IMR-90 (cell line): Measurements from ENCODE around the gene HINT3. TPM values are rescaled to one million over a fixed set of nuclear protein-coding genes. Genes with fewer than 3 reads are reported as not detected.

Source experiments
- ATAC-seq: fragments of 200-7000 bp; cut with Tn5 transposase; 2 replicates; pipeline ENCODE4 v1.9.1; 2020; ENCODE audit warnings: low read depth, mild to moderate bottlenecking, moderate library complexity
- BruUV-seq: library from RNA; stranded (reverse); fragments of 400-500 nt; replicated peaks from 2 replicates; lab custom pipeline; 2021; lab: Mats Ljungman, UMichigan
- CTCF ChIA-PET: fragments of 300-600 bp; formaldehyde crosslinking; extraction: SDS; loops from one replicate; lab custom pipeline; 2021; ENCODE audit warnings: antibody characterized with exemption; lab: Yijun Ruan, JAX
- POLR2A ChIA-PET: fragments of 300-600 bp; sonication (Branson Sonifier 250); formaldehyde crosslinking; loops from one replicate; lab custom pipeline; 2022; ENCODE audit warnings: antibody characterized with exemption; ENCODE audit not compliant: unreplicated experiment; lab: Charles Lee
- DNase-seq: peaks from one replicate; pipeline ENCODE4 v3.0.0; 2013
- H2AFZ ChIP-seq: replicated peaks from 2 replicates; pipeline ENCODE3; 2013; ENCODE audit warnings: low read length, mild to moderate bottlenecking; ENCODE audit not compliant: poor library complexity
- H2AK5ac ChIP-seq: 2 replicates; pipeline ENCODE4 v1.6.1; 2013; ENCODE audit warnings: low read depth, low read length, inconsistent platforms
- H2AK9ac ChIP-seq: replicated peaks from 2 replicates; pipeline ENCODE3; 2013; ENCODE audit warnings: mild to moderate bottlenecking, low read depth, low read length, moderate library complexity; ENCODE audit not compliant: poor library complexity
- H2BK120ac ChIP-seq: 2 replicates; pipeline ENCODE4 v1.6.1; 2013; ENCODE audit warnings: low read depth, low read length, inconsistent platforms
- H2BK15ac ChIP-seq: 3 replicates; pipeline ENCODE4 v1.6.1; 2013; ENCODE audit warnings: low read depth, low read length, inconsistent platforms
- H2BK20ac ChIP-seq: 2 replicates; pipeline ENCODE4 v1.6.1; 2013; ENCODE audit warnings: low read depth, mild to moderate bottlenecking, inconsistent platforms, low read length, moderate library complexity
- H2BK5ac ChIP-seq: 2 replicates; pipeline ENCODE4 v1.6.1; 2013; ENCODE audit warnings: mild to moderate bottlenecking, low read depth, low read length, inconsistent platforms; ENCODE audit not compliant: poor library complexity, severe bottlenecking
- H3K14ac ChIP-seq: replicated peaks from 2 replicates; pipeline ENCODE4 v1.6.1; 2013; ENCODE audit warnings: low read depth, low read length, inconsistent platforms
- H3K18ac ChIP-seq: 2 replicates; pipeline ENCODE4 v1.6.1; 2013; ENCODE audit warnings: low read depth, low read length, control low read depth
- H3K23ac ChIP-seq: 2 replicates; pipeline ENCODE4 v1.6.1; 2013; ENCODE audit warnings: low read depth, low read length, inconsistent platforms
- H3K27ac ChIP-seq: 2 replicates; pipeline ENCODE4 v1.5.1; 2013; ENCODE audit warnings: mild to moderate bottlenecking, control low read depth, low read length; ENCODE audit not compliant: insufficient read depth
- H3K27me3 ChIP-seq: 2 replicates; pipeline ENCODE4 v1.6.1; 2013; ENCODE audit warnings: low read length; ENCODE audit not compliant: control insufficient read depth, insufficient read depth
- H3K36me3 ChIP-seq: 2 replicates; pipeline ENCODE4 v1.6.1; 2013; ENCODE audit warnings: low read length, mixed read lengths; ENCODE audit not compliant: control insufficient read depth, insufficient read depth
- H3K4ac ChIP-seq: 2 replicates; pipeline ENCODE4 v1.6.1; 2013; ENCODE audit warnings: low read depth, low read length, inconsistent platforms
- H3K4me1 ChIP-seq: 2 replicates; pipeline ENCODE4 v1.6.1; 2013; ENCODE audit warnings: low read length, mixed read lengths; ENCODE audit not compliant: control insufficient read depth, insufficient read depth
- H3K4me2 ChIP-seq: 2 replicates; pipeline ENCODE4 v1.6.1; 2013; ENCODE audit warnings: low read depth, mild to moderate bottlenecking, control low read depth, low read length, moderate library complexity
- H3K4me3 ChIP-seq: 2 replicates; pipeline ENCODE4 v1.5.1; 2013; ENCODE audit warnings: low read depth, mild to moderate bottlenecking, control low read depth, low read length, moderate library complexity; ENCODE audit not compliant: insufficient read depth
- H3K56ac ChIP-seq: 2 replicates; pipeline ENCODE4 v1.6.1; 2013; ENCODE audit warnings: low read length, inconsistent platforms; ENCODE audit not compliant: insufficient read depth; ENCODE audit errors: extremely low read depth
- H3K79me1 ChIP-seq, 2 experiments: 2 replicates each; pipeline ENCODE4 v1.6.1; 2013; ENCODE audit warnings: low read length in 2 of 2, inconsistent platforms in 1 of 2, low read depth in 1 of 2
- H3K9ac ChIP-seq: 2 replicates; pipeline ENCODE4 v1.6.1; 2013; ENCODE audit warnings: low read depth, low read length, control low read depth
- H3K9me1 ChIP-seq: 2 replicates; pipeline ENCODE4 v1.6.1; 2013; ENCODE audit warnings: low read length, inconsistent platforms; ENCODE audit not compliant: insufficient read depth
- H3K9me3 ChIP-seq: 2 replicates; pipeline ENCODE4 v1.6.1; 2013; ENCODE audit warnings: low read length; ENCODE audit not compliant: control insufficient read depth, insufficient read depth
- H4K20me1 ChIP-seq: 2 replicates; pipeline ENCODE4 v1.6.1; 2013; ENCODE audit warnings: low read length, inconsistent platforms; ENCODE audit not compliant: insufficient read depth
- H4K5ac ChIP-seq: 2 replicates; pipeline ENCODE4 v1.6.1; 2013; ENCODE audit warnings: mild to moderate bottlenecking, low read depth, low read length, control low read depth
- H4K8ac ChIP-seq, 2 experiments: 2 replicates each; pipeline ENCODE4 v1.6.1; 2013; ENCODE audit warnings: low read depth in 2 of 2, low read length in 2 of 2, control low read depth in 1 of 2, inconsistent platforms in 1 of 2
- H4K91ac ChIP-seq: 2 replicates; pipeline ENCODE4 v1.6.1; 2013; ENCODE audit warnings: low read depth, low read length, inconsistent platforms; ENCODE audit not compliant: insufficient read depth
- CEBPB ChIP-seq: IDR thresholded peaks from 2 replicates; pipeline ENCODE4 v1.6.1; 2012; ENCODE audit warnings: low read depth, low read length, improper control_type of control experiment
- FOS ChIP-seq: fragments of 150-350 bp; IDR thresholded peaks from 2 replicates; pipeline ENCODE4 v1.6.1; 2016; ENCODE audit warnings: low read depth, low read length
- WGBS, 2 experiments: methylation state at CpG; one replicate each; pipeline versions ENCODE4 v1.1.5 to v1.1.7; 2013; ENCODE audit warnings: missing lambda C conversion rate in 2 of 2; ENCODE audit not compliant: insufficient read length in 1 of 2; ENCODE audit errors: extremely low coverage in 2 of 2; 5-methylcytosine and 5-hydroxymethylcytosine counted together
- dilution Hi-C: fragments of 300-500 bp; cut with HindIII; formaldehyde crosslinking; loops from one replicate; pipeline ENCODE4 v1.14.3; 2018; ENCODE audit warnings: low sequenced_read_pairs; ENCODE audit not compliant: unreplicated experiment
- in situ Hi-C: fragments of 300-500 bp; cut with MboI; formaldehyde crosslinking; loops from 3 replicates; pipeline ENCODE4 v1.14.3; 2019; ENCODE audit warnings: low sequenced_read_pairs, inconsistent platforms, mixed read lengths
- intact Hi-C: fragments of 100-400 bp; cut with micrococcal nuclease; formaldehyde crosslinking; loops from 2 replicates; pipeline ENCODE4 v1.10.0; 2022
- polyA plus RNA-seq, 3 experiments: library from polyadenylated mRNA; depleted of rRNA; stranded (reverse); fragments of >200 nt; gene quantifications; 2 replicates each; pipeline ENCODE4 v1.2.3, GENCODE V29; 2012; ENCODE audit warnings: low replicate concordance in 1 of 3
- total RNA-seq: library from RNA; depleted of rRNA; stranded (reverse); fragments of >200 nt; gene quantifications from 2 replicates; pipeline ENCODE4 v1.2.3, GENCODE V29; 2012

HINT3 gene
- total and polyA plus RNA-seq, 2 of the 4 experiments (the other 2 are of a cell fraction) = 3.4 to 6.5 TPM

GRCh38 chr6:125944434-125944816 is 12.1 kb upstream of the HINT3 start:
- Histone ChIP-seq H3K4me3 (no peak overlapping the region), H3K56ac (peak overlapping the region; percentile 79), H4K20me1 (no peaks in the 10 kb centered on the region), H3K23ac (peak overlapping the region; percentile 69; the same call in 1 of the 2 replicates), H4K8ac (peak overlapping the region in 1 of 2 experiments; percentile 83; a peak in 2 of 4 replicates), H3K4ac (peak overlapping the region; percentile 87), H2AK9ac (no peak overlapping the region), H2BK15ac (peak overlapping the region; percentile 80; the same call in 2 of the 3 replicates), H3K14ac (peak overlapping the region; percentile 65), H2AFZ (peak overlapping the region; percentile 58), H3K27me3 (no peaks in the 10 kb centered on the region), H3K9ac (no peak overlapping the region; the same call in 1 of the 2 replicates), H2AK5ac (peak overlapping the region; percentile 29; the same call in 1 of the 2 replicates), H3K4me1 (peaks cover 28% of the 10 kb centered on the region), H3K9me1 (peaks cover 2% of the 10 kb centered on the region), H4K91ac (peak overlapping the region; percentile 72), H3K36me3 (no peaks in the 10 kb centered on the region), H4K5ac (peak overlapping the region; percentile 77; the same call in 1 of the 2 replicates), H2BK120ac (peak overlapping the region; percentile 96), H3K4me2 (peak overlapping the region; percentile 46; the same call in 1 of the 2 replicates), H2BK5ac (peak overlapping the region; percentile 98), H2BK20ac (peak overlapping the region; percentile 95), H3K18ac (peak overlapping the region; percentile 86), H3K79me1 (no peaks in the 10 kb centered on the region), H3K9me3 (no peaks in the 10 kb centered on the region), H3K27ac (peak overlapping the region; percentile 62; the same call in 1 of the 2 replicates)
- ATAC-seq = 0 out of 2 replicates have a peak, but pooled peaks have one; percentile 16
- intact Hi-C loops (no loop called here), dilution Hi-C loops (no loop called here), in situ Hi-C loops (no loop called here)
- peak; percentile 88 for DNase-seq
- no TSS peak for BruUV-seq
- TF ChIP-seq FOS (no peak), CEBPB (peak; percentile 95)
- ChIA-PET POLR2A (no interaction called here), CTCF (interaction anchor here (0.6 kb wide), 1 partner anchor 86 kb away, joined by 3 read pairs; no protein-coding TSS in a partner anchor)
- WGBS, 2 experiments = no CpG with 5 or more reads among the region's 5 CpGs
